K562 (cell line): Measurements from ENCODE around the gene TTC16. TPM values are rescaled to one million over a fixed set of nuclear protein-coding genes. Genes with fewer than 3 reads are reported as not detected.

Experiments
- CREB3L1 ChIP-seq: fragments of 450-650 bp; IDR thresholded peaks from 2 replicates; pipeline ENCODE4 v1.6.1; 2014; ENCODE audit warnings: low read depth, mild to moderate bottlenecking, moderate library complexity, borderline replicate concordance
- E2F4 ChIP-seq: sonication (generic); formaldehyde crosslinking; IDR thresholded peaks from 2 replicates; pipeline ENCODE4 v1.8.0; 2022; ENCODE audit warnings: mild to moderate bottlenecking, low read depth, missing genetic modification reagents
- FOXA3 ChIP-seq, 2 experiments: fragments of 450-650 bp in 1 of 2; sonication (generic) in 1 of 2; formaldehyde crosslinking; IDR thresholded peaks in 1 of 2; conservative IDR thresholded peaks in 1 of 2; 2 replicates each; pipeline versions ENCODE4 v1.4.0 to v1.8.0; 2020 to 2022; ENCODE audit warnings: mild to moderate bottlenecking in 2 of 2, missing genetic modification reagents in 1 of 2
- HIVEP1 ChIP-seq: fragments of 250-450 bp; sonication (Bioruptor Pico); IDR thresholded peaks from 2 replicates; pipeline ENCODE4 v1.4.0; 2020; ENCODE audit warnings: mild to moderate bottlenecking
- KAT8 ChIP-seq: fragments of 450-650 bp; IDR thresholded peaks from 2 replicates; pipeline ENCODE4 v1.6.1; 2016; ENCODE audit warnings: low read depth, mild to moderate bottlenecking
- LARP7 ChIP-seq: fragments of 450-650 bp; IDR thresholded peaks from 2 replicates; pipeline ENCODE4 v1.6.1; 2016
- MCM7 ChIP-seq, 2 experiments: fragments of 450-650 bp; IDR thresholded peaks; 2 replicates each; pipeline ENCODE4 v1.6.1; 2016 to 2018
- MEF2A ChIP-seq: IDR thresholded peaks from 2 replicates; pipeline ENCODE4 v1.6.1; 2011; ENCODE audit warnings: low read depth, mild to moderate bottlenecking, low read length, moderate library complexity; ENCODE audit not compliant: control insufficient read depth
- PCBP2 ChIP-seq: fragments of 200-400 bp; formaldehyde crosslinking; IDR thresholded peaks from 2 replicates; pipeline ENCODE4 v1.6.1; 2018; ENCODE audit warnings: low read length, low read depth, mild to moderate bottlenecking, moderate library complexity; ENCODE audit not compliant: poor library complexity, severe bottlenecking
- POLR2H ChIP-seq: IDR thresholded peaks from 2 replicates; pipeline ENCODE4 v1.6.1; 2016; ENCODE audit warnings: missing genetic modification characterization, low read depth, mild to moderate bottlenecking, control low read depth, missing compliant biosample characterization, moderate library complexity
- RBM15 ChIP-seq: fragments of 200-400 bp; formaldehyde crosslinking; IDR thresholded peaks from 2 replicates; pipeline ENCODE4 v1.6.1; 2018; ENCODE audit warnings: mild to moderate bottlenecking, low read length, moderate library complexity; ENCODE audit not compliant: insufficient read depth
- RBM39 ChIP-seq: fragments of 200-400 bp; formaldehyde crosslinking; optimal IDR thresholded peaks from 2 replicates; pipeline ENCODE3; 2018; ENCODE audit warnings: low read depth, low read length
- SMARCC2 ChIP-seq: fragments of 450-650 bp; IDR thresholded peaks from 2 replicates; pipeline ENCODE4 v1.6.1; 2017; ENCODE audit warnings: antibody characterized with exemption, moderate library complexity, mild to moderate bottlenecking, low read depth
- ZEB2 ChIP-seq: fragments of 450-650 bp; IDR thresholded peaks from 2 replicates; pipeline ENCODE4 v1.6.1; 2016
- ZFP36 ChIP-seq: fragments of 150-350 bp; IDR thresholded peaks from 2 replicates; pipeline ENCODE4 v1.6.1; 2018; ENCODE audit warnings: low read length, low read depth; ENCODE audit not compliant: partially characterized antibody
- ZNF431 ChIP-seq: sonication (generic); formaldehyde crosslinking; IDR thresholded peaks from 2 replicates; pipeline ENCODE4 v1.8.0; 2022; ENCODE audit warnings: mild to moderate bottlenecking, missing genetic modification reagents
- ZNF75A ChIP-seq: fragments of 450-650 bp; formaldehyde crosslinking; IDR thresholded peaks from 2 replicates; pipeline ENCODE4 v1.4.0; 2020; ENCODE audit warnings: mild to moderate bottlenecking
- ZSCAN32 ChIP-seq: fragments of 450-650 bp; formaldehyde crosslinking; IDR thresholded peaks from 2 replicates; pipeline ENCODE4 v1.4.0; 2020; ENCODE audit warnings: mild to moderate bottlenecking, moderate library complexity
- polyA plus RNA-seq, 8 experiments: library from polyadenylated mRNA; depleted of rRNA in 4 of 8; stranded (reverse) in 5 of 8; unstranded in 3 of 8; fragments of >200 nt; fragmentation: Nextera tagmentation in 2 of 8; fragmentation: Illumina TruSeq in 1 of 8; extraction: Ambion mirVana in 2 of 8; extraction: Trizol in 1 of 8; gene quantifications; 2 replicates each; pipeline versions ENCODE4 v1.2.1 to v1.2.3, GENCODE V29; 2011 to 2014; ENCODE audit warnings: inconsistent platforms in 1 of 8, missing spikeins in 1 of 8
- total RNA-seq, 7 experiments: library from RNA; depleted of rRNA in 6 of 7; stranded (reverse); fragments of >200 nt in 6 of 7; fragmentation: Illumina TruSeq in 2 of 7; extraction: Trizol in 2 of 7; gene quantifications; 2 replicates each; pipeline versions ENCODE4 v1.2.1 to v1.2.3, GENCODE V29; 2011 to 2021; ENCODE audit warnings: low replicate concordance in 1 of 7
- TF ChIP-seq, protein P1 (sequence below): fragments of 450-650 bp; IDR thresholded peaks from 2 replicates; pipeline ENCODE4 v1.7.0; 2016; ENCODE audit warnings: borderline replicate concordance
- TF ChIP-seq, protein P2 (sequence below): sonication (generic); formaldehyde crosslinking; IDR thresholded peaks from 2 replicates; pipeline ENCODE4 v1.9.0; 2022; ENCODE audit warnings: mild to moderate bottlenecking, missing genetic modification reagents
- TF ChIP-seq, protein P3 (sequence below): fragments of 250-450 bp; sonication (Bioruptor Pico); IDR thresholded peaks from 2 replicates; pipeline ENCODE4 v1.4.0; 2020
- TF ChIP-seq, protein P4 (sequence below): sonication (generic); formaldehyde crosslinking; IDR thresholded peaks from 2 replicates; pipeline ENCODE4 v1.8.0; 2022; ENCODE audit warnings: missing genetic modification reagents, mild to moderate bottlenecking, borderline replicate concordance

The TTC16 gene
- total and polyA plus RNA-seq, 9 of the 15 experiments (the other 6 are each of a cell fraction or from before 2014, with no cell fraction given), result 0.11 TPM; not detected in 8

GRCh38 chr9:127770905-127771569 lies 55.2 kb downstream of the TTC16 start (continued):
- TF ChIP-seq, protein P1, sequence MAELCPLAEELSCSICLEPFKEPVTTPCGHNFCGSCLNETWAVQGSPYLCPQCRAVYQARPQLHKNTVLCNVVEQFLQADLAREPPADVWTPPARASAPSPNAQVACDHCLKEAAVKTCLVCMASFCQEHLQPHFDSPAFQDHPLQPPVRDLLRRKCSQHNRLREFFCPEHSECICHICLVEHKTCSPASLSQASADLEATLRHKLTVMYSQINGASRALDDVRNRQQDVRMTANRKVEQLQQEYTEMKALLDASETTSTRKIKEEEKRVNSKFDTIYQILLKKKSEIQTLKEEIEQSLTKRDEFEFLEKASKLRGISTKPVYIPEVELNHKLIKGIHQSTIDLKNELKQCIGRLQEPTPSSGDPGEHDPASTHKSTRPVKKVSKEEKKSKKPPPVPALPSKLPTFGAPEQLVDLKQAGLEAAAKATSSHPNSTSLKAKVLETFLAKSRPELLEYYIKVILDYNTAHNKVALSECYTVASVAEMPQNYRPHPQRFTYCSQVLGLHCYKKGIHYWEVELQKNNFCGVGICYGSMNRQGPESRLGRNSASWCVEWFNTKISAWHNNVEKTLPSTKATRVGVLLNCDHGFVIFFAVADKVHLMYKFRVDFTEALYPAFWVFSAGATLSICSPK, result no peak
- TF ChIP-seq ZNF75A (no peak), MCM7 (IDR thresholded peaks at IDR 0.05) (no peak), E2F4 (no peak; the same call in 1 of the 2 replicates), MEF2A (no peak), RBM39 (no peak), LARP7 (no peak), CREB3L1 (no peak), ZFP36 (no peak), ZEB2 (no peak), FOXA3 (CRISPR knock-in tag; conservative IDR thresholded peaks at IDR 0.05 in 1 of 2, IDR thresholded peaks at IDR 0.05 in 1 of 2) (no peak), KAT8 (no peak), ZSCAN32 (CRISPR knock-in tag) (no peak), RBM15 (no peak), PCBP2 (no peak), HIVEP1 (CRISPR knock-in tag) (no peak), ZNF431 (CRISPR knock-in tag) (no peak), POLR2H (tag) (no peak), SMARCC2 (peak; percentile 37; the same call in 1 of the 2 replicates)
- TF ChIP-seq, protein P2, sequence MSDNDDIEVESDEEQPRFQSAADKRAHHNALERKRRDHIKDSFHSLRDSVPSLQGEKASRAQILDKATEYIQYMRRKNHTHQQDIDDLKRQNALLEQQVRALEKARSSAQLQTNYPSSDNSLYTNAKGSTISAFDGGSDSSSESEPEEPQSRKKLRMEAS (CRISPR knock-in tag), result peak; percentile 52; the same call in 1 of the 2 replicates
- TF ChIP-seq, protein P3, sequence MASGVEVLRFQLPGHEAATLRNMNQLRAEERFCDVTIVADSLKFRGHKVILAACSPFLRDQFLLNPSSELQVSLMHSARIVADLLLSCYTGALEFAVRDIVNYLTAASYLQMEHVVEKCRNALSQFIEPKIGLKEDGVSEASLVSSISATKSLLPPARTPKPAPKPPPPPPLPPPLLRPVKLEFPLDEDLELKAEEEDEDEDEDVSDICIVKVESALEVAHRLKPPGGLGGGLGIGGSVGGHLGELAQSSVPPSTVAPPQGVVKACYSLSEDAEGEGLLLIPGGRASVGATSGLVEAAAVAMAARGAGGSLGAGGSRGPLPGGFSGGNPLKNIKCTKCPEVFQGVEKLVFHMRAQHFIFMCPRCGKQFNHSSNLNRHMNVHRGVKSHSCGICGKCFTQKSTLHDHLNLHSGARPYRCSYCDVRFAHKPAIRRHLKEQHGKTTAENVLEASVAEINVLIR, result no peak
- TF ChIP-seq, protein P4, sequence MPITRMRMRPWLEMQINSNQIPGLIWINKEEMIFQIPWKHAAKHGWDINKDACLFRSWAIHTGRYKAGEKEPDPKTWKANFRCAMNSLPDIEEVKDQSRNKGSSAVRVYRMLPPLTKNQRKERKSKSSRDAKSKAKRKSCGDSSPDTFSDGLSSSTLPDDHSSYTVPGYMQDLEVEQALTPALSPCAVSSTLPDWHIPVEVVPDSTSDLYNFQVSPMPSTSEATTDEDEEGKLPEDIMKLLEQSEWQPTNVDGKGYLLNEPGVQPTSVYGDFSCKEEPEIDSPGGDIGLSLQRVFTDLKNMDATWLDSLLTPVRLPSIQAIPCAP (CRISPR knock-in tag), result no peak
